Tibial nerve (tissue), 4 donors: Measurements from ENCODE around the gene MICU1.

ENCODE experiments used
- EP300 ChIP-seq, 2 donors: sonication (generic); formaldehyde crosslinking; IDR thresholded peaks; one replicate each; pipeline ENCODE4 v1.6.1; 2017; ENCODE audit warnings: antibody characterized with exemption in 2 of 2, mild to moderate bottlenecking in 1 of 2
- POLR2A ChIP-seq, 2 donors: fragments of 450-650 bp; IDR thresholded peaks; one replicate each; pipeline ENCODE4 v1.6.1; 2017; ENCODE audit warnings: antibody characterized with exemption in 2 of 2, mild to moderate bottlenecking in 2 of 2, moderate library complexity in 2 of 2
- TF ChIP-seq, protein P1 (sequence below), 5 experiments: fragments of 200-600 bp in 3 of 5; fragments of 450-650 bp in 2 of 5; sonication (generic) in 3 of 5; IDR thresholded peaks; one replicate each; pipeline ENCODE4 v1.5.1; 2016 to 2019; ENCODE audit warnings: antibody characterized with exemption in 5 of 5, mild to moderate bottlenecking in 3 of 5, moderate library complexity in 2 of 5

DNA sequence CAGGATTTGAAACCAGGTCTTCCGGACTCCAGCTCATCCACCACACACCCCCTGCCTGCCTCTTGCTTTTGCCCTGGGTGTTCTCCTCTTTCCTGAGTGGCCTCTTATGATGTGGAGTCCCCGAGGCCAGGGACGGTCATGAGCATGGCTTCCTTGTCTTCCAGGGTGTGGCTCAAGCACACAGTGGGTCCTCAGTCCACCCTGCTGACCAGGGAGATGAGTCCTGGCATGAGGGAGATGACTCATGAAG lies 303.9 kb downstream of the MICU1 start:
- TF ChIP-seq, protein P1, sequence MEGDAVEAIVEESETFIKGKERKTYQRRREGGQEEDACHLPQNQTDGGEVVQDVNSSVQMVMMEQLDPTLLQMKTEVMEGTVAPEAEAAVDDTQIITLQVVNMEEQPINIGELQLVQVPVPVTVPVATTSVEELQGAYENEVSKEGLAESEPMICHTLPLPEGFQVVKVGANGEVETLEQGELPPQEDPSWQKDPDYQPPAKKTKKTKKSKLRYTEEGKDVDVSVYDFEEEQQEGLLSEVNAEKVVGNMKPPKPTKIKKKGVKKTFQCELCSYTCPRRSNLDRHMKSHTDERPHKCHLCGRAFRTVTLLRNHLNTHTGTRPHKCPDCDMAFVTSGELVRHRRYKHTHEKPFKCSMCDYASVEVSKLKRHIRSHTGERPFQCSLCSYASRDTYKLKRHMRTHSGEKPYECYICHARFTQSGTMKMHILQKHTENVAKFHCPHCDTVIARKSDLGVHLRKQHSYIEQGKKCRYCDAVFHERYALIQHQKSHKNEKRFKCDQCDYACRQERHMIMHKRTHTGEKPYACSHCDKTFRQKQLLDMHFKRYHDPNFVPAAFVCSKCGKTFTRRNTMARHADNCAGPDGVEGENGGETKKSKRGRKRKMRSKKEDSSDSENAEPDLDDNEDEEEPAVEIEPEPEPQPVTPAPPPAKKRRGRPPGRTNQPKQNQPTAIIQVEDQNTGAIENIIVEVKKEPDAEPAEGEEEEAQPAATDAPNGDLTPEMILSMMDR (IDR thresholded peaks at IDR 0.05): no peak
- TF ChIP-seq POLR2A (IDR thresholded peaks at IDR 0.05) (no peak), EP300 (IDR thresholded peaks at IDR 0.05) (no peak)
